ENCODE measurements around the gene IQSEC3.

IQSEC3 gene

DNA sequence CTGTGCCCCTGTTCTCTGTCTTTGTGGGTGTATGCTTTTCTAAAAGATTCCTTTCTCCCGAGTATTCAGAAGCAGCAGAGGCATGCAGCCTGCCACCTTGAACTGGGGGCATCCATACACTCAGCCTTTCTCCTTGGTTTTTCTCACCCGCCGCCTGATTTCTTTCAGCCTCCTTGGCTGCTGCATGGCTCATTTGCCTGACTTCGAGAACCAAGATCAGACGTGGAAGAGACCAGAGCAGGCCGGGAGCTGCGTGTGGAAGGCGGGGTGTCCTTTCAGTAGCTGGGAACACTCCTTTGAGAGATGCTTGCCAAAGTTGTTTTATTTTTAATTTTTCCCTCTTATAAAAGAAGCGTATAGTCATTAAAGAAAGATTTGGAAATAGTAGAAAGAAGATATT is 94.3 kb downstream of the IQSEC3 start:
- H3K9me3 Mint-ChIP-seq = no peaks in the 10 kb centered on the region
- no peak overlapping the region for H3K4me3 Mint-ChIP-seq
- H3K27ac Mint-ChIP-seq = no peak overlapping the region
- no peaks in the 10 kb centered on the region for H3K27me3 Mint-ChIP-seq (ENCODE audit: low read depth)
- H3K4me1 Mint-ChIP-seq (ENCODE audit: low read depth) = no peaks in the 10 kb centered on the region
- H3K36me3 Mint-ChIP-seq (ENCODE audit: low read depth) = no peaks in the 10 kb centered on the region

DNA sequence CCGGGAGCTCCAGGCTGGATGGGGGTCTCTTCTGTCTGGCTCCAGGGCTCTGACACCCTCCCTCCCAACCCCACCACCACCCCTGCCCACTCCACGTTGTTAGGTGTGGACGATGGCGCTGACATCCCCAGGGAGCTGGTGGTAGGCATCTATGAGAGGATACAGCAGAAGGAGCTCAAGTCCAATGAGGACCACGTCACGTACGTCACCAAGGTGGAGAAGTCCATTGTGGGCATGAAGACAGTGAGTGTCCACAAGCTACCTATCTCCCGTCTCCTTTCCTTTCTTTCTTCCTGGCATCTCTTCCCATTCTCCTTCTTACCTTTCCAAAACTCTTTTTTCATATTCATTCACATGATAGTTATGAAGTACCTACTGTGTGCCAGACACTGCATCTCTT is 95.3 kb downstream of the IQSEC3 start:
- Mint-ChIP-seq H3K36me3 (ENCODE audit: low read depth) (no peaks in the 10 kb centered on the region), H3K4me1 (ENCODE audit: low read depth) (peaks cover 4% of the 10 kb centered on the region), H3K27ac (no peak overlapping the region), H3K4me3 (no peak overlapping the region), H3K9me3 (no peaks in the 10 kb centered on the region), H3K27me3 (ENCODE audit: low read depth) (no peaks in the 10 kb centered on the region)

DNA sequence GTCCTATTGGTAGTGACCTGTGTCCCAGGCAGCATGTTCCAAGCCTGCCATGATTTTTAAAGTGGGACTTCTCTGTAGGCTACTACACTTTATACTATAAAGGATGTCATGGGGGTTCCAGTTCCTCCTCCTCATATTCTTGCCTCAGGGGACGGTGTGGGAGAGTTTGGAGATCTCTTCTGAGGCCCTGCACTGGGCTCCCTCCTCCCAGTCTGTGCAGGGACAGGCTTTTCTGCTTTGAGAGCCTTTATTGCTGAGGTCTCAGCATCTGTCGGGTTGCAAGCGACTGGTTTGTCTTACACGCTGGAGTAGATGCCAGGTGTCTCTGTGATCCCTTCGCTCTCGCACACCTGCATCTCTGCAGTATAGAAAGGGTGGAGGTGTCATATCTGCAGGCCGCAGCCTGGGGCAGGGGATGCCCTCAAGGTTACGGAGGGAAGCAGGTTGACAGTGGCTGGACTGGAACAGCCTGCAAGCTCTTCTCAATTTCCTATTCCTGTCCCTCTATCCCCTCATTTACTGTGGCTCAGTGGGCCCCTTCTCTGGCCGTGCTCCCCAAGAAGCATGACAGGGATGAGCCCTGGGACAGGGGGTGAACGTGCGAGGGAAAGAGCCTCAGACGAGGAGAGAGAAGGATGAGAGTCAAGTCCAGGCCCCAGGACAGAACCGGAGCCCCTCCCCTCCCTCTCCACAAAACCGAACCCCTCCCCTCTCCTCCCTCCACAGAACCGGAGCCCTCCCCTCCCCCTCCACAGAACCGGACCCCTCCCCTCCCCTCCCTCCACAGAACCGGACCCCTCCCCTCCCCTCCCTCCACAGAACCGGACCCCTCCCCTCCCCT is 96.1 kb downstream of the IQSEC3 start:
- Mint-ChIP-seq H3K9me3 (no peaks in the 10 kb centered on the region), H3K36me3 (ENCODE audit: low read depth) (no peaks in the 10 kb centered on the region), H3K27me3 (ENCODE audit: low read depth) (no peaks in the 10 kb centered on the region), H3K4me3 (no peak overlapping the region), H3K4me1 (ENCODE audit: low read depth) (peaks cover 4% of the 10 kb centered on the region), H3K27ac (no peak overlapping the region)

DNA sequence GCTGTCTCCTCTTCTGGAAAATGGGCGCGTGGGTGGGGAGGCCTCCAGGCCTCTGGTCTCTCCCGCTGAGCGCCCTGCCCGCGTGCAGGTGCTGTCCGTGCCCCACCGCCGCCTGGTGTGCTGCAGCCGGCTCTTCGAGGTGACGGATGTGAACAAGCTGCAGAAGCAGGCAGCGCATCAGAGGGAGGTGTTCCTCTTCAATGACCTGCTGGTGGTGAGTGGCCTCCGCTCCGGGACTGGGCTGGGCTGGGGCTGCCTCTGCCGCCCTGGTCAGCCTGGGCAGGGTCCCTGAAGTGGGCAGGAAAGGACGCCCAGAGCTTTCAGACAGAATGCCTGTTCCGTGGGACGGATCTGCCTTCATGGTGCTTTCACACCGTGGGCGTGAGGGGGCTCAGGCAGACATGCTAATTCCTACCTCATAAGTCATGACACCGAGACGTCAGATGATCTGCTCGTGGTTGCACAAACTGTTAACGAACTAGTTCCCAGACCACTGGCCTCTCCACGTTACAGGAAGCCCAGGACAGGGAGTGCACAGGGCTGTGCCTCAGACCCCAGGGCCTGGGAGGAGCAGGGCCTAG is 96.9 kb downstream of the IQSEC3 start:
- no peaks in the 10 kb centered on the region for H3K36me3 Mint-ChIP-seq (ENCODE audit: low read depth)
- peaks cover 4% of the 10 kb centered on the region for H3K4me1 Mint-ChIP-seq (ENCODE audit: low read depth)

DNA sequence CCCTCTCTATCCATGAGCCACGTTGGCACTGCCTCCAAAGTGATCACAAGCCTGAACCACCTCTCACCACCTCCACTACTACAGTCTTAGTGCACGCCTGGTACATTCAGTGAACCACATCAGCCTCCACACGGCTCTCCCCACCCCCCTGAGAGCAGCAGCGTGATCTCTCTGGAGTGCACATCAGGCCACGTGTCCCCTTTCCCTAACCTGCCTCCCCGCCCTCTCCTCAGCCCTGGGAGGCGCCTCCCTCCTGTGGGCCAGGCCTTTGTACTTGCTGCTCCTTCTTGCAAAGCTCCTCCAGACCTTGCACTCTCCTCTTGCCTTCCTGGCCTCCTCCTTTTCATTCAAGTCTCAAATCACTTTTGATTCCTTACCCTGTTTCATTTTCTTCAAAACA is 97.6 kb downstream of the IQSEC3 start:
- Mint-ChIP-seq H3K9me3 (no peaks in the 10 kb centered on the region), H3K4me3 (no peak overlapping the region), H3K27me3 (ENCODE audit: low read depth) (no peaks in the 10 kb centered on the region), H3K27ac (no peak overlapping the region), H3K36me3 (ENCODE audit: low read depth) (no peaks in the 10 kb centered on the region), H3K4me1 (ENCODE audit: low read depth) (peaks cover 4% of the 10 kb centered on the region)

More for the DNA sequence above, 96.9 kb downstream of the IQSEC3 start:
- Mint-ChIP-seq H3K9me3 (no peaks in the 10 kb centered on the region), H3K27me3 (ENCODE audit: low read depth) (no peaks in the 10 kb centered on the region), H3K4me3 (no peak overlapping the region), H3K27ac (no peak overlapping the region)

DNA sequence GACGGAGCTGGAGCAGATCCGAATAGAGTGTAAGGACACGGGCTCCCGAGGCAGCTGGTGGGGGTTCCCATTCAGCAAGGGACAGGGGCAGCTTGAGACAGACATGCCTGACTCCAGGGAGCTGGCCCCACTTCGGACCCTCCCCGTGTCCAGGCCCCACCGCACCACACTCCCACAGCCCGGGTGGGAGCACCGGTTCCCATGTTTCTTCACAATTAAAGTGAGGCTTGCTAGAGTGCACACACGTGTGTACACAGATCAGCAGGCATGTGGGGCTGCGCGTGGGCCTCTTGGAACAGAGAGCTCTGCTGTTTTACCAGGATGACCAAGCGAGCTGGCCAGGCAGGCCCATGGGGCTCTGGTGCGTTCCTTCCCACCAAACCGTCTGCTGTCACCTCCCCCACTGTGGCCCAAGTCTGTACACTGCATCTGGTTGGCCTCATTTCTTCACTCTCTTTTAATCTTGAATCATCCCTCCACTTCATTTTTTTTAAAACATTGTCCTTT is 99.3 kb downstream of the IQSEC3 start:
- no peaks in the 10 kb centered on the region for H3K9me3 Mint-ChIP-seq
- H3K4me3 Mint-ChIP-seq = no peak overlapping the region
- H3K36me3 Mint-ChIP-seq (ENCODE audit: low read depth) = no peaks in the 10 kb centered on the region
- H3K27me3 Mint-ChIP-seq (ENCODE audit: low read depth) = no peaks in the 10 kb centered on the region
- no peak overlapping the region for H3K27ac Mint-ChIP-seq
- peaks cover 8% of the 10 kb centered on the region for H3K4me1 Mint-ChIP-seq (ENCODE audit: low read depth)

DNA sequence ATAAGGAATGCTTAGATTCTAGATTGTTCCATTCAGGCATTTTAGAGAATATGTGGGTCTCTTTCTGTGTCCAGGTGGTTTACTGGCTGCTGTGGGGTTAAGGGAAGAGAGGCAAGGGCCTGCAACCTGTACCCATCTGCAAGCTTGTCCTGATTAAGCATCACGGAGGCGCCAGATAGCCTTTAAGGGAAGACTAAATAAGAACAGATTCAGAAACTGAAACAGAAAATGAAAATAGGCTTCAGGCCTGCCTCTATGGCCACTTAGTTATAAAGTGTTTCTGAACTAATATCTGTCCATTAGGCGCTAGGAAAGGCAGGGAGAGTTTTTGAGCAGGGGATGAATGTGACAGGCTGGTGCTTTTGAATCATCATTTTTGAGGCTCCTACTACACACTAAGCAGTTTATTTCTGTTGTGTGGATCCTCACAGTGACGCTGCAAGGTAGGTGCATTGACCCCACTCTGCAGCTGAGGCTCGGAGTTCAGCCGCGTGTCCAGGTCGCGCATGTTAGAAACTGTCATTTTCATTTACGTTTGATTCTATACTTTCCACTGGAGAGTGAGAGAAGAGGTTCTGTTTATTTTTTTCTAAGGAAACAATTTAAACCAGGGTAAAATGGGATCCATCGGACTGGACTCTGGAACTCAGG is 100.0 kb downstream of the IQSEC3 start:
- Mint-ChIP-seq H3K27me3 (ENCODE audit: low read depth) (no peaks in the 10 kb centered on the region), H3K27ac (no peak overlapping the region), H3K9me3 (no peaks in the 10 kb centered on the region), H3K4me1 (ENCODE audit: low read depth) (peaks cover 8% of the 10 kb centered on the region), H3K36me3 (ENCODE audit: low read depth) (no peaks in the 10 kb centered on the region), H3K4me3 (no peak overlapping the region)

DNA sequence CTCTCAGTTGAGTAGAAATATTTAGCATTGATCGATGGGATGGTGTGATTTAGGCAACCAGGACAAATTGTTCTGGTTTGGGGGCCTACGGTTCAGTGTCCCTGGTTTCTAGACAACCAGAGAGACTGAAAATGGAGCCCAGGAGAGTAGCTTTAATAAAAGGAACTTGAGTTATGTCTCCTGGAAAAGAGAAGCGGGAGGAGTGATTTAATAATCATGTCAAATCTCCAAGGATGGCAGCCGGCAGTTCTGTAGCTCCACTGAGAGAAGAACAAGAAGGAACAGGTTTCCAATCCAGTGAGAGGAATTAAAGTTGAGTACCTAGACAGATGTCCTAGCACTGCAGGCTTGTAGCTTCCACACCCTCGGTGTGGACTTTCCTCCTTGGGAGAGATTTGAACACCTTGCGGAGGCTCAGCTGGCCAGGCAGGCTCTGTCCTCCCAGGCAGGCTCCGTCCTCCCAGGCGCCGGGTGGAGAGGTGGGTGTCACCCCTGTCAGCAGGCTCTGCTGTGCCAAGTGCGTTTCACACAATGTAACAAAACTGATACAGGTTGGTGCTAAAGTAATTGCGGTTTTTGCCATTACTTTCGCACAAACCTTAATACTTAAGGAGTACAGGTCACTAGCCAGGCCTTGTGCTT is 101.5 kb downstream of the IQSEC3 start:
- H3K4me3 Mint-ChIP-seq = no peak overlapping the region
- H3K4me1 Mint-ChIP-seq (ENCODE audit: low read depth) = peaks cover 8% of the 10 kb centered on the region
- no peak overlapping the region for H3K27ac Mint-ChIP-seq
- H3K9me3 Mint-ChIP-seq = no peaks in the 10 kb centered on the region
- no peaks in the 10 kb centered on the region for H3K36me3 Mint-ChIP-seq (ENCODE audit: low read depth)
- no peaks in the 10 kb centered on the region for H3K27me3 Mint-ChIP-seq (ENCODE audit: low read depth)

DNA sequence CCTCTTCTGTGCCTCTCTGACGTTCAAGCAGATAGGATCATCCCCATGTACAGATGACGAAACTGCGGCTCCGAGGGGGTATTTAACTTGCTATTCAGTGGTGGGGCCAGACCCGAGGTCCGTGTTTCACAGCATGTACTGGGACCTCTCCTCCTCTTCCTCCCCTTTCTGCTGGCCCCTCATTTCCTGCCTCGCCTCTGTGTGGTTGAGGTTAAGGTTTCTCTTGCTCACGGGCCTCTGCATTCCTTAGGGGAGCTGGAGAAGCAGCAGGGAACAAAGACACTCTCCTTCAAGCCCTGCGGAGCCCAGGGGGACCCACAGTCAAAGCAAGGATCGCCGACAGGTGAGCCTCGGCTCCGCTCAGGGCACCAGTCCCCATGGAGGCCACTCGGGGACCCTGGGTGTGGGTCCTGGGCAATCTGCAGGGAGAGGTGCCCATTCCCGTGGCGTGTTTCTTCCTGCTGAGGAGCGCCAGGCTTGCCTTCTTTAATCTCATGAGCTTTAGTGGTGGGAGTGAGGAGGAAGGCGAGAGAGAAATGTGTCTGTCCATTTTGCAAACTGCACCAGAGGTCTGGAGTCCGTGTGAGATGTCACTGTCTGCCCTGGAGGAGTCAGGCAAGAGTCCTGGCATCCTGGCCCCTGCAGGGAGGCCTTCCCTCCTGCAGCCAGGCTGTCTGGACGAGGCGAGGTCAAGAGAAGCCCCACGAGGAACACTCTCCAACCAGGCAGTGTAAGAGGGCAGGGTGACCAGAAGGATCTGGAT is 102.4 kb downstream of the IQSEC3 start:
- no peaks in the 10 kb centered on the region for H3K36me3 Mint-ChIP-seq (ENCODE audit: low read depth)
- no peak overlapping the region for H3K4me3 Mint-ChIP-seq
- no peak overlapping the region for H3K27ac Mint-ChIP-seq
- H3K27me3 Mint-ChIP-seq (ENCODE audit: low read depth) = no peaks in the 10 kb centered on the region
- H3K9me3 Mint-ChIP-seq = no peaks in the 10 kb centered on the region
- H3K4me1 Mint-ChIP-seq (ENCODE audit: low read depth) = peaks cover 8% of the 10 kb centered on the region

DNA sequence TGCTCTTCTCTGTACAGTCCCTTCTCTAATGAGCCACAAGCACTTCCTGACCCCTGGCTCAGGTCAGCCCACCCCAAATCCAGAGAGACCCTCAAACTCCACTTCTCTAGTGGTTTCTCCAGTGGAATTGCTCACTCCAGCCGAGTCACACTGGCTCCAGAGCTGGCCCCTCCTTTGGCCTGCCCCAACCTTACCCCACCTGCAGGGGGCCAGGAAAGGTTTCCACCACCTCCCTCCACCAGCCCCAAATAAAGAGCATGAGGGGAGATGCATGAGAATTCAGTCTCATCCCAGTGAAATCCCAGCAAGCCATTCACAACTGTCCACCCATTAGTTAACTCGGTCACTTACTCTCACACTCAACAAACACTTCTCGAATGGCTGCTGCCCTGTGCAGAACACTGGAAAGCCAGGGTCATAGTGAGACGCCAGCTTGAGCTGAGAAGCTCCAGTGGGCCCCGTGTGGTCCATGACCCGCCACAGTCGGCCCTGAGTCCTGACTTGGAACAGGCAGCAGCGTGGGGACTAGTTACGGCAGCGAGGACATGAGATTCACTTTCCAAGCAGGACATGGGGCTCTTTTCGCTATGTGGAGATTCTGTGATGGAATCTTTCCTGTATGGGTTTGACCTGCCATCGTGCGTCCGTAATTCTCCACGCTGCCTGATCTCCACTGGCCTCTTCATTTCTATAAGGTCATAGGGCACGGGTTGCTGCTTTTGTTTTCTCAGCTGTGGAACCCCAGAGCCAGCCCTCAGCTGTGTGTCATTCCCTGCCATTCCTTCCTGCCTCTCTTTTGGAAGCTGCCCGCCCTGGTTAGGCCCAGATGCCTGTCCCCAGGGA is 103.2 kb downstream of the IQSEC3 start:
- Mint-ChIP-seq H3K4me3 (no peak overlapping the region), H3K27me3 (ENCODE audit: low read depth) (no peaks in the 10 kb centered on the region), H3K9me3 (no peaks in the 10 kb centered on the region), H3K27ac (no peak overlapping the region), H3K4me1 (ENCODE audit: low read depth) (peaks cover 8% of the 10 kb centered on the region), H3K36me3 (ENCODE audit: low read depth) (no peaks in the 10 kb centered on the region)

DNA sequence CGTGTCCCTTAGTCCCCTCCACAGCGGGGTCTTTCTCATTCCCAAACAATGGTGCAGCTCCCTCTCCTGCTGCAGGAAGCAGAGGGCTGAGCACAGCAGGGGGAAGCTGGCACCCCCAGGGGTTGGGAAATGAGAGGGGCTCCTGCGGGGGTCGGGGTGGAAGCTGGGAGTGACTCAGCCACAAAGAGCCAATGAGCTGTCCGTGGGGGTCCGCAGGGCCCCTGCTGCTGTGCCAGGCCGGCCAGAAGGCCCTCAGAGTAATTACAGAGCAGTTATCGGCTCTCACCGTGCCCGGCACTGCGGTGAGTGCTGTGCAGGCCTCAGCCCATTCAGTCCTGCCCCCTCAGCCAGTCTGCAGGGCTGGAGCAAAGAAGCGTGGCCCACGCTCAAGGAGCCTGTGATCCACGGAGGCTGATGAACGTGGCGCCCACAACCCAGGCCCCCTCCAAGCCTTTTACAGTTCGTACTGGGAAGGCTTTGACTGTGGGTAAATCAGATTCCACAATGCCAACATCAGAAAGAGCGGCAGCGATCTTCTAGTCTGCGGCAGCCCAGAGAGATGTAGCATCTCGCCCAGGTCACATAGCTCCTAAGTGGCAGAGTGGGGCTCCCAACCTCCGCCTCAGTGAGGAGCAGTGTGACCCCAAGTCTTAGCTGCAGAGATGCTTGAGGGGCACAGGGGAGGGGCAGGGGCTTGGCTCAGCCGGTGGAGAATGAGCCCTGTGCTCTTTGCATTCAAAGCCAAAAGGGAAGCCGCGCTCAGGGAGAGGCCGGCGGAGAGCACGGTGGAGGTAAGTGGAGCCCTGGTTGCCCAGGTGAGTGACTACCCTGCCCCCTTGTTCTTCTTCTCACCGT is 104.0 kb downstream of the IQSEC3 start:
- Mint-ChIP-seq H3K27me3 (ENCODE audit: low read depth) (no peaks in the 10 kb centered on the region), H3K4me1 (ENCODE audit: low read depth) (peaks cover 8% of the 10 kb centered on the region), H3K27ac (no peak overlapping the region), H3K9me3 (no peaks in the 10 kb centered on the region), H3K4me3 (no peak overlapping the region), H3K36me3 (ENCODE audit: low read depth) (no peaks in the 10 kb centered on the region)

DNA sequence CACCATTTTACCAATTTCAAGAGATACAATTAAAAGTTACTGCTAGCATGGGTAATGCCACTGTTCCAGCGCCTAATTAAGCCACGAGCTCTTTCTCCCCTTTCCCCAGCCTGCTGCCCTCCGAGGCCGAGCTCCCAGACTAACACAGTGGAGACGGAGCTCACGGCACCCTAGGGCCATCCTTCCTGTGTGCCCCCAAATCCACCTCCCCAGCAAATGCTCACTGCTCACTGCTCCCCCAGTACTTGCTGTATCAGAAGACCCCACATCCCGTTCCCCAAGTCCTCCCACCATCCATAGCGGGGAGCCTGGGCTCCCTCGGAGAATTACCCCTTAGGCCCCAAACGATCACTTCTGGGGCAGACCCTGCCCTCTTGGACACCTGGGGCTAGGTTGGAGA is 104.7 kb downstream of the IQSEC3 start:
- peaks cover 7% of the 10 kb centered on the region for H3K4me1 Mint-ChIP-seq (ENCODE audit: low read depth)
- H3K4me3 Mint-ChIP-seq = no peak overlapping the region
- no peaks in the 10 kb centered on the region for H3K36me3 Mint-ChIP-seq (ENCODE audit: low read depth)
- H3K9me3 Mint-ChIP-seq = no peaks in the 10 kb centered on the region
- H3K27ac Mint-ChIP-seq = no peak overlapping the region
- no peaks in the 10 kb centered on the region for H3K27me3 Mint-ChIP-seq (ENCODE audit: low read depth)
